HUDEP-2 (cell line): ENCODE results near the gene TLR9.

Experiments
- DNase-seq, 76 experiments: peaks; one replicate each; lab custom pipeline; 2025; ENCODE audit not compliant: unreplicated experiment in 76 of 76; lab: John Stamatoyannopoulos, UW

TLR9 gene

GRCh38 chr3:52218454-52218853, 7.0 kb downstream of the TLR9 start:
- DNase-seq: peak in 21 of 76 experiments; percentile 8 to 43 (median 19)

- no peak for DNase-seq
Measured at GRCh38 chr3:52218026-52218425, 7.4 kb downstream of the TLR9 start.

GRCh38 chr3:52217409-52217805, 8.0 kb downstream of the TLR9 start:
- no peak for DNase-seq

- peak in 61 of 76 experiments; percentile 7 to 69 (median 39) for DNase-seq
Measured at GRCh38 chr3:52216585-52217408, 8.6 kb downstream of the TLR9 start.

GRCh38 chr3:52215351-52215750, 10.1 kb downstream of the TLR9 start:
- DNase-seq: no peak

GRCh38 chr3:52213901-52214300, 11.5 kb downstream of the TLR9 start:
- DNase-seq: no peak

- DNase-seq: no peak
Measured at GRCh38 chr3:52213005-52213404, 12.4 kb downstream of the TLR9 start.

- DNase-seq: no peak
Measured at GRCh38 chr3:52211268-52211891, 14.1 kb downstream of the TLR9 start.

- no peak for DNase-seq
Measured at GRCh38 chr3:52210550-52211046, 14.8 kb downstream of the TLR9 start.

GRCh38 chr3:52210037-52210436, 15.4 kb downstream of the TLR9 start:
- DNase-seq: no peak

GRCh38 chr3:52208556-52208955, 16.9 kb downstream of the TLR9 start:
- DNase-seq: no peak

- DNase-seq: no peak
Measured at GRCh38 chr3:52205727-52206372, 19.6 kb downstream of the TLR9 start.

GRCh38 chr3:52204337-52205073, 20.9 kb downstream of the TLR9 start:
- DNase-seq: no peak

GRCh38 chr3:52203701-52204100, 21.7 kb downstream of the TLR9 start:
- no peak for DNase-seq

GRCh38 chr3:52202384-52203077, 22.9 kb downstream of the TLR9 start:
- DNase-seq: no peak

- DNase-seq: no peak
Measured at GRCh38 chr3:52200981-52201679, 24.3 kb downstream of the TLR9 start.

GRCh38 chr3:52198643-52199608, 26.5 kb downstream of the TLR9 start:
- DNase-seq: no peak

GRCh38 chr3:52197842-52198625, 27.4 kb downstream of the TLR9 start, which contains the start of gene ALAS1:
Gene ALAS1, plus strand, starts transcription at chr3:52198160. Its CDS starts 1,082 bp downstream, at chr3:52199242.
- DNase-seq: peak in 72 of 76 experiments; percentile 50 to 94 (median 84)
